GM19455 (cell line): Measurements from ENCODE around the gene CHST14.
A peak's percentile ranks its signal among the peaks of the same experiment; 100 is the strongest.
"Not testable (repeated sequence)": the region's sequence is repeated elsewhere in the genome, so short reads cannot be mapped to it uniquely, and the experiment has no call there.

ENCODE experiments used
- ATAC-seq: cut with Tn5 transposase; IDR thresholded peaks from one replicate; pipeline ENCODE4 v1.9.1; 2021; ENCODE audit not compliant: unreplicated experiment

CHST14 gene

DNA sequence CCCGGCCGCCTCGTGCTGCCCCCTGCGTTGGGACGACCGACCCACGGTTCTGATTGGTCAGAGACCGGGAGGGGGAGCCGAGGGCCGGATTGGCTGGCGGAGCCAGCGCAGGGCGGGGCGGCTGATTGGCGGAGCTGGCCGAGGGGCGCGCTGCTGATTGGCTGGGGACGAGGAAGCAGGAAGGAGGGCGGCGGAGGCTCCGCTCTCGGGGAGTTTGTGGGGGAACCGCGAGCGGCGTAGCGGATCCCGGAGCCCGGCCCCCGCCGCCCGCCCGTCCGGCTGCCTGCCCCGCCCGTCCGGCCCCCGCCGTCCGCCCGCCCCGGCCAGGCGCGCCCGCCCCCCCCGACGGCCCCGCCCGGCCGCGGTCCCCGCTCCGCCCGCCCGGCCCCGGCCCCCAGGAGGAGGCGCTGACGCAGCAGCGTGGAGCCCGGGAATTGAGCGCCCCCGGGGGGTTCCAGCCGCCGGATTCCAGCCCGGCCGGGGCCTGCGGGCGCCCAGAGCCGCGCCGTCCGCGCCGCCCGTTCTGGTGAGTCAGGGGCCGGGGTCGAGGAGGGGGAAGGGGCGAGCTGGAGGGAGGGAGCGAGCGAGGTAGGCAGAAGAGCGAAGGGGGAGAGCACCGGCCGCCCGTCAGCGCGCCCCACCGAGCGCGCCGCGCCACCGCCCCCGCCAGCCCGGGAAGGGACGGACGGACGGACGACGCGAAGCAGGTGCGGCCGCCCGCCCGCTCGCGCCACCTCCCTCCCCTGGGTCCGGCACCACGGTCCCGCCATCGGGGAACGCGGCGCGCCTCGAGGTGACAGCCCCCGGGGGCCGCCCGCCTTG is 29.8 kb upstream of the CHST14 start, which contains the start of gene BAHD1:
Gene BAHD1 (plus strand): TSS at position 211 of the 822 bp plus-strand sequence. CDS start 17,512 bp downstream, outside the sequence.
- ATAC-seq = peak; percentile 84

DNA sequence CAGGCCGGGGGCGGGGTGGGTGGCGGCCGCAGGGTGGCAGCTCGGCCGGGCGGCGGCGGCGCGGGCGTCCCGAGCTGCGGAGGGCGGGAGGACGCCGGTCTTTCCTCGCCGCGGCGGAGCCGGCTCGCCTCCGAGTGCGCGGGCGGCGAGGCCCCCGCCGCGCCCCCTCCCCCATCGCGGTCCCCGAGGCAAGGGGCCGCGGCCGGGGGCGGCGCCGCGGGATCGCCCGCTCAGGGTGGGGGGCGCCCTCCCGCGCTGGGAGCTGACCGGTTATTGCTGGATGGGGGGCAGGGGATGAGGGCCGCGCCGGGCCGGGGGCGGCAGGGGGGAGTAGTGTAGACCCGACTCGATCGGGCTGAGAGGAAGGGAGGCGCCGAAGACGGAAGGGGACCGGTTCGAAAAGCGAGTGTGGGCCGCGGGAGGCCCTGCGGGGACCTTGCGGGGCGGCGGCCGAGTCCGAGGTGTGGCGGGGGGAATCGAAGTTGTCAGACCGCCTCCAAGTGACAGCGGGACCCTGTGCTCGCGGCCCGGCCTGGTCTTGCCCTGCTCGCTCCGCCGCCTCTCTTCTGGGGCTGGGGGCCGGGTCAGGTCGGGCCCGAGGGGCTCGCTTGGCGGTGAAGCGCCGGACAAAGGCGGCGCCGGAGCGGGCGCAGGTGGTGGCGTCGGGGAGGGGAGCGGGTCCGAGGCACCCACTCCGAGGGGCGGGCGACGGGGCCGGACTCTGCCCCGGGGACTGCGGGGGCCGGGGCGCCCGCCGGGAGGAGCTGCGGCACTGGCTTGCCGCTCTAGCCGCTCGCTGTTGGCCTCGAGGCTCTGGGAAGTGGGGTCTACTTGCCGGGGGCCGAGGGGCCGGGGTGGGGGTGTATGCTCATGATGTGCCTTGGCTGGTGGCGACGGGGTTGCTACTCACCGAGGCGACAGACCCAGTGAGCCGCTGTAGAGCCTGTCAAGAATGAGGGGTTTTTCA is 28.9 kb upstream of the CHST14 start:
- ATAC-seq = no peak

DNA sequence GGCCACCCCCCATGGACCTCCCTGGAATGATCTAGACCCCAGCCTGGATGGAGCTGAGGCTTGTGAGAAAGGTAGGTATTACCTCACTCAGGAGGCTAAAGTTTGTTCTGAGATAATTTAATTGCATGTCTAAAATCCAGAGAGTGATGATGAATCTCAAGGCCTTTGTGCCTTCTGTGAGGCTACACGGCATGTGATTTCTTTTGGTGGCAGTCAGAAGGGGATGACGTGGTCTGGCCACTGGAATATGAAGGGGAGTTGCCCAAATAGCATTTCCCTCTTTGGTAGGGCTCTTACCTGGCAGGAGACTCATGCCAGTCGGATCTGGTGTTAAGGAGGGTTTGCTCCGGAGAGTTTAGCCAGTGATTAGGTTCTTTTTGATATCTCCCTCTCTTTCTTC is 27.5 kb upstream of the CHST14 start:
- ATAC-seq = no peak

DNA sequence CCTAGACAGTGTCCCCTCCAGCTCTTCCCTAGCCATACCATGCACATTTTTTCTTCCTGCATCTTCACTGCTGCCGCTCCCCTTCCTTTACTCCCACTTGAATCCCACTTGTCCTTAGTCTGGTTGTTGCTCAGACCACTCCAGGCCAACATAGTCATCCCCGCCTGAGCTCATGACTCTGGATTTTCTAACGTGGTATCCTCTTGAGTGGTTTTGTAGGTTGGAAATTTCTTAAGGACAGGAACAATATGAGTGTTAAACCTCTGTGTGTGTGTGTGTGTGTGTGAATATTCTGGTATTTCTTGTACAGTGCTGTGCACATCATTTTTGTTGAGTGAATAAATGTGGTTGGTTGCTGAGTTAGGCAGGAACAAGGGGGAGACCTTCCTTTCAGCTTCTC is 26.9 kb upstream of the CHST14 start:
- ATAC-seq = no peak

DNA sequence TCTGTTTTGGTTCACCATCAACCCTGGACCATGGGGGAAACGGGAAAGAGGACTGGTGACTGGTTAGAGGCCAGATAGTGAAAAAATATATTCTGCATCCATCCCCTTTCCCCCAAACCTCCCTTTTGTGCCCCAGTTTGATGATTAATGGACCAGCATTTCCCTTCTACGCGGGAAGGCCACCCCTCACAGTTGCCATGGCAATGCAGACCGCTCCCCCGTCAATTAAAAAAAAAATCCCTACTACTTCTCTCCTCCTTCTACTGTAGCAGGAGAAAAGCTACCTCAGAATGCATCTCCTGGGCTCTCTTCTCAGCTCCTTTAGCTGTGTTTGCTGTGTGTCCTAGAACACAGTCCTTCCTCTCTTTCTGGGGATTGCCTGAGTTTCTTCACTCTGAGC is 26.0 kb upstream of the CHST14 start:
- no peak for ATAC-seq

DNA sequence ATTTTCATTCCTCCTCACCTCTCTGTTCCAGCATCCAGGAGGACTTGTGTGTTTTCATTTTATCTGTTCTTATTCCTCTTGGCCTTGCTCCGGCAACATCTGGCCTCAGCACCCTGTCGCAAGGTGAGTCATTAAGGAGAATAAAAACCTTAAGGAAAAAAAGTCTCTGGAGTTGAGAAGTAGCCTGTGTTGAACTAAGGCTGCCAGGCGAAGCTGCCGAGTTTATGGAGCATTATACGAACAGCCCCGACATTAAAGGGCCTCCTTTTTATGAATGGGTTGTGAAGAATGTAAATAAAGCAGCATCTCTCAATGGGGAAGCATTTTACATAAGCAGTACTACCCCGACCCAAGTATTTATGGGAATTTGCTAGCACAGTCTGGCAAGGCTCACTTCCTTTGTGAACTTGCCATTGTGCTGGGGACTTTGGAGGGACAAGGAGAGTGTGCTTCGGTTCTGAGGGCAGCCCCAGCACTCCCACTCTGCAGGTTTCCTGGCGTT is 25.3 kb upstream of the CHST14 start:
- ATAC-seq = no peak

DNA sequence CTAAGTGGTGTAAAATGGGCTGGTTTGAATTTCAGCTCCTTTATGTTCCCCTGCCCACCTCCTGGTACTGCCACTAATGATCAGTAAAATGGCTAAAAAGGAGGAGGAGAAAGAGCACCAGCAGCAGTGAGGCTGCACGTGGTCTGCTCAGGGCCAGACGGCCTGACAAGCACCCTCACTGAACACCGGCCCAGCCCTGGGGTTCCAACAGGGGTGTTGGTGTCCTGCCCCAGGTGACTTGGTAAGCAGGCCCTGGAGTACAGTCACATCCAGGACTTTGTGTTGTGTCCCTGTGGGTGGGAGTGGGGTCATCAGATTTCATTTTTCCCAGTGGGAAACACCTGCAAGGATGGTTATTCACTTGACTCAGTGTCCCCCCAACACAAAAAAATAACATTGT is 24.6 kb upstream of the CHST14 start:
- ATAC-seq = no peak

DNA sequence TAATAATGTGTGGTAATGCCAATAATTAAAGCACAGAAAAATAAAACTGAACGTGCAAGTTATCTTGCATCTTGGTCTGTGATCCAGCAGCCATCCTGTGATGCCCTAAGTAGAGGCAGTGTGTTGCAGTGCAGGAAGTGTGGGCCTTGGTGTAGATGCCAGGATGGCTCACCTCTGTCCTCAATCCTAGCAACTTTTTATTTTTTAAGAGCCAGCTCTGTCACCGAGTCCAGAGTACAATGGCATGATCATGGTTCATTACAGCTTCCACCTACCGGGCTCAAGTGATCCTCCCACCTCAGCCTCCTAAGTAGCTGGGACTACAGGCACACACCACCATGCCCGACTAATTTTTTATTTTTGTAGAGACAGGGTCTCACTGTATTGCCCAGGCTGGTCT is 22.4 kb upstream of the CHST14 start:
- ATAC-seq = no peak

DNA sequence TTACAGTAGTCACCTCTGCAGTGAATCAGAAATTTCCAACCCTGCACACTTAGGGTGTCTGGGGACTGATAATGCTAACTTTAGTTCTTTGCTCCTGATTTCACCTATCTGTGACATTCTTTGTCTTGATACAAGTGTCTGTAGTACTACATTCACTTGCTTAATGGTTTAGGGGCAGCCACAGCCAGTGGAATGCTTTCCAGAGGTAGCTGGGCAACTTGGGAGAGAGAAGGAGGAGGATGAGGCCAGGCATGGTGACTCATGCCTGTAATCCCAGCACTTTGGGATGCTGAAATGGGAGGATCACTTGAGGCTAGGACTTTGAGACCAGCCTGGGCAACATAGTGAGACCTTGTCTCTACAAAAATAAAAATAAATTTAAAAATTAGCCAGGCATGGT is 21.5 kb upstream of the CHST14 start:
- no peak for ATAC-seq

DNA sequence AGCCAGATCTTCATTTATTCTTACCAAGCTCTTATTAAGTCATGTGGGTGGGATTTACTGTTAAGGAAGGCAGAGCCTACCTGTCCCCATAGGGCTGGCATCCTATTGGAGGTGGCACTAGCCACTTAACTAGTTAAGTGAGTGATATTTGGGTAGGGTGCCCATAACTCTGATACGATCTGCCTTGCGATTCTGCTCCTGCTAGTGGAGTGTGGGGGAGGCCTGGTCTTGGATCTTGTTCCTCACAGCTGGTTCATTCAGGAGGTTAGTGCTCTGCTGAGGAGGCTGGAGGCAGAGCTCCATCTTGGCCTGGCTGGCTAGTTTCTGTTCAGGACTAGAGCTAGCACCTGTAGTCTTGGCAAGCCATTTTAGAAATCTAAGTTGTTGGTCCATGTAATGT is 20.7 kb upstream of the CHST14 start:
- no peak for ATAC-seq

DNA sequence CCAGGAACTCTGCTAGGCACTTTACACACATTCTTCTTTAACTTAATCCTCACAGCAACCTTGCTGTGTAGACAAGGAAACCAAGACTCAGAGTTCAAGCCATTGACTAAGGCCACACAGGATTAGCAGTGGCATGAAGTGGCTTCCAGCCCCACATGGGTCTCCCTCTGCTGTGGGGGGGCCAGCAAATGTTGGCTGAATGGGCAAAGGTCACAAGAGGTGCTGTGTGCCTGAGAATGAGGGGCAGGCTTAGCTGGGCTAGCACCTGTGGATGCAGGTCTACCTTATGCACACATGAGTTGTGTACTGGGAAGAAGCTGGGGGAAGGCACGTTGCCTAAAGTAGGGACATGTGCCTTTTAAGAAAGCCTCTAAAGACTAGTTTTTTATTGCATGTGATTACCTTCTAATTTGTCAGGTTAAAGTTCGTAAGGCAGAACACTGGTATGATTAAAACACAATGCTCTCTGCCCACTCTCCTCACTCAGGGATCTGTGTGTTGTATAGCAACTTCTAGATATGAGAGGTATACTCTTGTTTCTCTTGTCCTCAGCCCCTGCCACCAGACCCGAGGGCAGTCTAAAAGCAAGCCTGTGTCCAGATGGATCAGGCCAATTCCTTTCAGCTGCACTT is 19.1 kb upstream of the CHST14 start:
- no peak for ATAC-seq

DNA sequence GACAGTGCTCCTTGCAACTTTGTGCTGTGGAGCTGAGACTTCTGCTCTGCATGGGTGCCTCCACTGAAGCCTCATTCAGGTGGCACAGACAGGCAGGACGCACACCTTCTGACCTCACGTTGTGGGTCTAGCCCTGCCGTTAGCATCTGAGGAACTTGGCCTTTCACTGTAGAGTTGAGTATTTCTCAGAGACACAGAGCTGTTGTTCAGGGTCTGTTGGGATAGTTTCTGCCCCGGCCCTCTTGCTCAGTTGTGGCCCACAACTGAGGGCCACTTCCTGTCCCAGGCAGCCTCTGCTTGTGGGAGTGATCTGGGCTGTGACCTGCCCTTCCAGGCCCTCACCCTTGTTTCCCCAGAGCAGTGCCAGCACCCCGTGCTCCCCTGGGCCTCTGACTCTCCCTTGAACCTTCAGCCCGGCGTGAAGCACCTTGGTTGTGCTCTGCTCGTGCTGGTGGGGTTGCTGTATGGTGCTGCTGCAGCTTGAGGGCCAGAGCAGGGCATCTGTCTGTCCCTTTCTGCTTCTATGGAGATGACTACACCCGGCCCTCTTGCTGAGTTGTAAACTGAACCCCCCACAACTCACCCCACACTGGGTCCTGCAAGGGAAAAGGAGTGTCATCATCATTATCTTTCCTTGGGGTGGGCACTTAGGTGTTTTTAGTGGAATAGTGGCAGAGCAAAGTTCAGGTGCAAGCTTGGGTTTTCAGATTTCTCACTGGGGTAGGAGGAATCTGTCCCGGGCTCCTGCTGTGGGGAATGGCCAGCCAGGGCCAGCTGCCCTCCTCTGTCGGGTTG is 18.3 kb upstream of the CHST14 start:
- no peak for ATAC-seq

- ATAC-seq = not testable (repeated sequence)
These were observed 16.8 kb upstream of the CHST14 start for GRCh38 chr15:40453941-40454340.

DNA sequence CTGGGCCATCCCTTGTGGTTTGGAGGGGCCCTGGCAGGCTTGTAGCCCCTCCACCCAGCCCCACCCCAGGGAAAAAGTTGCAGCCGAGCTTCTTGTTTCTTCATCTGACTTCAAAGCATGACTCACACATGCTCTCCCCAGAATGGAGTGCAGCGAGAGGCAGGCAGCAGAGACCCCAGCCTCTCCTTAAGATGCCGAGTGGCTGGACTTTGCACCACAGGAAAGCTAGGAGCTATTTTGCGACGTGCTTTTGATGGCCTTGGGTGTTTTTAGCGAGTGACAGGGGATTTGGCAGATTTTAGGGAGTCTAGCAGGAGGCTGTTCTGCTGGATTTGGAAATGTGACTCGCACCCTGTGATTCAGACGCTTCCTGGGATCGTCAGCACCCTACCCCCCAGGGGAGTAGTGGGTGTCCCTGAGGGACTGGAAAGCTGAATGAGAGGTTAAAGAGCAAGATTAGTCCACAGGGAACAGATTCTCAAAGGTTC is 15.8 kb upstream of the CHST14 start:
- ATAC-seq = no peak

DNA sequence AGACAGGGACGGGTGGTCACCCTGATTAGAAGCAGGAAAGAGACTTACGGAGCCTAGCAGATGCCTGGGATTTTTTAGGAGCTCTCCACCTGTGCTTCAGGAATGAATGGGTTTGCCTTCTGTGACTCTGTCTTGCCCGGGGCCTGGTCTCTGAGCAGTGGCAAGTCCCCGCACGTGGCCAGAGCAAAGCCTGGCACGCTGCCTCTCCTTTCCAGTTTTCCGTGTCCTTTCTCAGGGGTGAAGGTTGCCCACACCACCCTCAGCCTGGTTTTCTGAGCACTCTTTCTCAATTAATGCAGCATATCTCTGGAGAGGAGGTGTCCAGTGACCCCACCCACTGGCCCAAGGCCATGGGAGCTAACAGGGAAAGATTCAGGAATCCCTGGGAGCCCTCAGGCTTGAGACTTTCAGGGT is 14.5 kb upstream of the CHST14 start:
- no peak for ATAC-seq

- no peak for ATAC-seq
These were observed 14.0 kb upstream of the CHST14 start for GRCh38 chr15:40456738-40457137.

GRCh38 chr15:40458495-40459371 is 12.1 kb upstream of the CHST14 start:
- ATAC-seq = no peak

GRCh38 chr15:40459391-40460015 is 11.3 kb upstream of the CHST14 start:
- no peak for ATAC-seq

DNA sequence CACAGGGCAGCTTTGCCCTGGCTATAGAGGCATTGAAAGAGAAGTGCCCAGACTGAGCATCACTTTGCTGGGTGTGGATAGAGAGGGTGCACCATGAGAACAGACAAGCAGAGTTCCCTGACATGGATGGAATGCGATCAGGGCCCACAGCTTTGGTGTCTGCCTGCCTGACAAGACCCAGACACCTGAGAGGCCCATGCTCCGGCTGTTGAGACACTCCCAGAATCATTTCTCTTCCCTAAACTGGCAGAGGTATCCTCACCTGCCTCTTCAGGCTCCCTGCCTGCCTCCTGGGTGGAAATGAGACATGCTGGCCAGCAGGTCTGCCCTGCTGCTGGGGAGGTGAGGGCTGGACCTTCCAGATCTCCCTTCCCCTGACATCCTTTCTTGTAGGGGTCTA is 10.4 kb upstream of the CHST14 start:
- ATAC-seq = no peak
